Measurements from ENCODE around the gene LARP4.
"Not testable (repeated sequence)": the region's sequence is repeated elsewhere in the genome, so short reads cannot be mapped to it uniquely, and the experiment has no call there.

LARP4 gene

DNA sequence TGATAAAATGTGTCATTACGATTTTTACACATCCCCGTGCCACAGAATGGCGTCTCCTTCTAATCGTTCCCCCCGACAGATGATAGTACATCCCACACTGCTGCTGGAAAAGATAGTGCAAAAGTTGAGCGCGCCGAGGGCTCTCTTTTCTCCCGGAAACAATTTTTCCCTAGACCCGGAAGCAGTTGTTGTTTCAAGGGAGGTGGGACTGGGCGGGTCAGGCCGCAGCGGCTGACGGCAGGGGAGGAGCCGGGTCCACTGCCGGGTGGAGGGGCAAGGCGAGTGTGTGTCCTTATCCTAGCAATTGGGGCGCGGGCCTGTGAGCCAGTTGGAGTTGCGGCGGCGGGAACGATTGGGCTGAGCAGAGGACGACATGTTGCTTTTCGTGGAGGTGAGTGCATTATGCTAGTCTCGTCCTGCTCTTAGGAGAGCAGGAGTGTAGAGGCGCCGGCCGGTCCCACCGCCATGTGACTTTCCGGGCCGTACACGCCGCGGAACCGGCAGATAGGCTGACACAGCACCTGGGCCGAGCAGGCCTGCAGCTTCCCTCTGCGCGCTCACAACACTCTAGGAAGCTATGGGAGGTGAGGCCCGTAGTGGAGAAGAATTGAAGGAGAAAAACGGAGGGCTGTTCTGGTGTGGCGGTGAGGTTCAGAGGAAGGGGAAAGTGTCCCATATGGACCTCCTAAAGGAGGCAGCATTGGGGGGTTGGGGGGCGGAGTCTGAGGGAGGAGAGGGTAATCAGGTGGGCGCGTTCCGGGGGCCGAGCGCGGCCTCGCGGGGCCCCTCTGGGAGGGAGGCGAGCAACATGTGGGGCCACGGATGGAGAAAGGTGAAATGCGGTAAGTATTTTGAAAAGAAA lies at the start of gene LARP4:
Gene LARP4 (plus strand): TSS at position 248 of the 862 bp plus-strand sequence. CDS start 126 bp downstream, at position 374.
- peak; percentile 84 for DNase-seq (ENCODE audit: low read depth, low spot score)

DNA sequence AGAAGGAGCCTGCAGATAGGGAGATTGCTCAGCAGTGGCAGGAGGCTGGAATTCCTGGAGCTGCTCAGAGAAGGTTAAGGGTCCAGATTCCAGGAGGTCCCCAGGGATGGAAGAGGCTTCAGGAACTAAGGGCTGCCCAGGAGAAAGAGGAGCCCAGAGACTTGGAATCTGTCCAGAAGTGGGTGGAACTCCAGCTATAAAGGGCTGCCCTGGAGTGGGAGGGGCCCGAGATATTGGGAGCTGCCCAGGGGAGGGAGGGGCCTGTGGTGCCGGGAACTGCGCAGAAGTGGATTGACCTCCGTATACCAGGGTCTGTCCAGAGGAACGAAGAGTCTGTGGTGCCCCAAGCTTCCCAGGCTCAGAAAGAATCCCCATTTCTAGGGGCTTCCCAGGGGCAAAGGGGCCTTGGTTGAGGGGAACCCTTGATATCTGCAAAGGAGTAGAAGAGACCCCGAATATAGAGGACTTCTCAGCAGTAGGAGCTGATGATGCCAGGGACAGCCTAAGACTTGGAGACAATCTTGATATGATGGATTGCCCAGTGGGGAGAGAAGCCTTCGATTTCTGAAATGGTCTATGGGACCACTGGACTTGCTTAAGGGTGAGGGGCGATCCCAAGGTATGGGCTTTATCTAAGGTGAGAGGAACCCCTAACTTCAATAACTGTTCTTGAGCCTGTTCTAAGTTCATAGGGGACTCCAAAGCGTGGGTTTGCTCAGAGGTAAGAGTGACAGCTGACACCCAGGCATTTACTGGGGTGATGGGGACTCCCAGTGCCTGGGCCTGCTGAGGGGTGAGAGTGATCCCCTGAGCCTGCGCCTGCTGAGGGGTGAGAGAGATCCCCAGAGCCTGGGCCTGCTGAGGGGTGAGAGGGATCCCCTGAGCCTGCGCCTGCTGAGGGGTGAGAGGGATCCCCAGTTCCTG lies 49.3 kb upstream of the LARP4 start:
- DNase-seq (ENCODE audit: low read depth, low spot score), result no peak

DNA sequence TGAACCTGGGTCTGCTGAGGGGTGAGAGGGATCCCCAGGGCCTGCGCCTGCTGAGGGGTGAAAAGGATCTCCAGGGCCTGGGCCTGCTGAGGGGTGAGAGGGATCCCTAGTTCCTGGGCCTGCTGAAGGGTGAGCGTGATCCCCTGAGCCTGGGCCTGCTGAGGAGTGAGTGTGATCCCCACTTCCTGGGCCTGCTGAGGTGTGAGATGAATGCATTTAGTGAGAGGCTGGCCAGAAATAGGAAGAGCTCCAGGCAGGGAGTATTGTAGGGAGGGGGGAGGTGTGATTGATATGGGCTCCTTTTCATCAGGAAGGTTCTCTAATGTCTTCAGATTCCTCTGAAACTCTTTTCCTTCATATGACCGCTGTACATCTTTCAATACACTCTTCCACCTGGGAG lies 47.3 kb upstream of the LARP4 start:
- no peak for DNase-seq (ENCODE audit: low read depth, low spot score)

DNA sequence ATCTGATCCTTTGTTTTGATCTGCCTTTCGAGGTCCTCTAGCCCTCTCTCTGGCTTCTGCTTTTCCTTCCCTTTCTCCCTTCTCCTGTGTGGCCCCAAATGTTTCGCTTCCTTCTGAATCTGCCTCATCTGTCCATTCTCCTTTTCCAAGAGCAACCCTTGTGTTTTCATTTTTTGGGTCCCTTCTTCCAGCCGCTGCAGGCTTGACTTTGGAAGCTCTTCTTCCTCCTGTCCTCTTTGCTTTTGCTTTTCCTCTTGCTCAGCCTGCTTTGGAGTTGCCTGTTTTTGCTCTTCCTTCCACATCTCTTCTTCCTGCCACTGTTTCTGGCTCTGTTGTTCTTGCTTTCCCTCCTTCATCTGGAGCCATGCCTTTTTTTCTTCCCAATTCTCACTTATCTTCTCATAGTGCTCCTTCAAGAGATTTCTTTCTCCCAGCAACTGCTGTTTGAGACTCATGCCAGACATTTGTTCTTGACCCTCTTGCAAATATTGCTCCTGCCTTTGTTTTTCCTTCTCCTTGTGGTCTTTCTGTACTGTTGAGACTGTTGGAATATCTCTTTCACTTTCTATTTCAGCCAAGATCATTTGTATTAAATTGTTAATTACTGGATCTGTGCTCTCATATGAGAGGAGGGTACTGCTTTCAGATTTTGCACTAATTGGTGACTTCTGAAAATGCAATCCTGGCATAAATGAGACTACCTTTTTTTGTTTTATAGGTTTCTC lies 46.7 kb upstream of the LARP4 start:
- no peak for DNase-seq (ENCODE audit: low read depth, low spot score)

DNA sequence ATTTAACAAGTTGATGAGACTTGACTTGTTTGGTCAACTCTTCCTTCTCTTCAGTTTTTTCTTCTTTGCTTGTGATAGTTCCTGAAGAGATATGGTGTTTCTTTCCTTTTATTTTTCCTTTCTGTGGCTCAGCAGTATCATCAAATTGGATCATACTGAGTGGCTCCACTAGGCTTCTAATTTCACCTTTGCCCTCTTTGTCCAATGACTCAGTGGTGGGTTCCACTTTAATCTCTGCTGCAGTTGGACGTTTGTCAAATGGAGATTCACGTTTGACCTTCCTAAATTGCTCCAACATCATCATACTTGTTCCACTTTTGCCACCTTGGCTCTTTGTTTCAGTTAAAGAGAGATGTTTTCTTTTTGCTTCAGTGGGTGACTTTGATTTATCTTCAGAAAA lies 45.8 kb upstream of the LARP4 start:
- DNase-seq (ENCODE audit: low read depth, low spot score), result no peak

DNA sequence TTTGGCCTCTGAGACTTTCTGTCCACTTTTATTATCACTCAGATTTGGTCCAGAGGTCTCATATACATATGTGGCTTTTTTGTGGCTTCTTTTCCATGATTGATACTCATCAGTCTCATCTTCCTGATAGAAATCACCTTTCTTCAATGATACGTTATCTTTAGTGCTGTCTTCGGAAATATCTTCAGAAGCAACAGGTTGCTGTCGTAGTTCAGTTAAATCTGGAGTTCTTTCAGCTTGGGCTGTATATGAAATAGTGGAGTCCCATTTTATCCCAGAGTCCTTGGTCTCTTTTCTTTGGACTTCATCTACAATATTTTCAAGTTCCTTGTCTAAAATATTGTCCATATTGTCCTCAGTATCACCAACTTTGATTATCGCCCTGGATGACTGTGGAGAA lies 45.3 kb upstream of the LARP4 start:
- DNase-seq (ENCODE audit: low read depth, low spot score), result no peak

DNA sequence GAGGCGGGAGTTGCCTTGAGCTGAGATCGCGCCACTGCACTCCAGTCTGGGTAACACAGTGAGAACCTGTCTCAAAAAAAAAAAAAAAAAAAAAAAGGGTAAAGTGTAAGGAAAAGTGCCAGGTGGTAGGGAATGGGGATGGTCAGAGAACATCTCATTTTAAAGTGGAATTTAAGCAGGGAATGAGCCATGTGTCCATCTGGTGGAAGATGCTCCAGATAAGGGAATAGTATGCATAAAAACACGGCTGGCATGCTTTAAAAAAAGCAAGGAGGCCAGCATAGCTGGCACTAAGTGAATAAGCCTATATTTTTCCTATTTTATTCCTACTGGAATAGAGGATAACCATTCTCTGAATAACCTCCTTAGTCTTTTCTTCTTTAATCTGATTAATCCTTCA lies 38.0 kb upstream of the LARP4 start:
- DNase-seq (ENCODE audit: low read depth, low spot score), result no peak

DNA sequence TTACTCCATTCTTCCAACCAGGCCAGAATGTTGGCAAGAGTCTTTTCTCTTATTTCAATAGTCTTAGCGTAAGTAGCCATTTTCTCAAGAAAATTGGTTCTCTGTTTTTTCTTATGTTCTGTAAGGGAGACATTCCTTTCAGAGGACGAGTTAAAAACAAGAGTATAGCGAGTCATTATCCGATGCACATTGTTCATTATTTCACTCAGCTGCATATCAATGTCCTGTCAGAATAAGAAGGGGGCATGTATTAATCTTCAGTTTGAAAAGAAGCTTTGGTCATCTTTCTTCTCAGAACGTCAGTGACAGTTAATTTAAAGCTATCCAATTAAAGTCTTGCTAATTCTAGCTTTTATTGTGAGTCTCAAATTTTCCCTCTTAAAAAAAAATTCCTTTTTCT lies 37.5 kb upstream of the LARP4 start:
- no peak for DNase-seq (ENCODE audit: low read depth, low spot score)

DNA sequence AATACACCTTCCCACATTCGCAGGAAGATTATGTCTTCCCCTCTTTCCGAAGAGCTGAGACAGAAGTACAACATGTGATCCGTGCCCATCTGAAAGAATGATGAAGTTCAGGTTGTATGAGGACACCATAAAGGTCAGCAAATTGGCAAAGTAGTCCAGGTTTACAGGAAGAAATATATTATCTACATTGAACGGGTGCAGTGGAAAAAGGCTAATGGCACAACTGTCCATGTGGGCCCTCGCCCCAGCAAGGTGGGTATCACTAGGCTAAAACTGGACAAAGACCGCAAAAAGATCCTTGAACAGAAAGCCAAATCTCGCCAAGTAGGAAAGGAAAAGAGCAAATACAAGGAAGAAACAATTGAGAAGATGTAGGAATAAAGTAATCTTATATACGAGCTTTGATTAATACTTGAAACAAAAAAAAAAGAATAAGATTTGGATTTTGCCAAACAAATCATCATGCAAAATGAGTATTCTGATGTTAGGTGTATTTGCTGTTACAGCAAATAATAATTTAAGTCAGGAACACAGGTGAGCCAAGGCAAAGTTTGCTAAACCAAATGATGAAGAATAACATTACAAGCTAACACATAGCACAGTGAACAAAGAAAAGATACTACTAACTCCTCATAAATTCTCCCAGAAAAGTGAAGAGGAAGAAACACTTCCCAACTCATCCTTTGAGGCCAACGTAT lies 34.8 kb upstream of the LARP4 start:
- DNase-seq (ENCODE audit: low read depth, low spot score), result no peak

DNA sequence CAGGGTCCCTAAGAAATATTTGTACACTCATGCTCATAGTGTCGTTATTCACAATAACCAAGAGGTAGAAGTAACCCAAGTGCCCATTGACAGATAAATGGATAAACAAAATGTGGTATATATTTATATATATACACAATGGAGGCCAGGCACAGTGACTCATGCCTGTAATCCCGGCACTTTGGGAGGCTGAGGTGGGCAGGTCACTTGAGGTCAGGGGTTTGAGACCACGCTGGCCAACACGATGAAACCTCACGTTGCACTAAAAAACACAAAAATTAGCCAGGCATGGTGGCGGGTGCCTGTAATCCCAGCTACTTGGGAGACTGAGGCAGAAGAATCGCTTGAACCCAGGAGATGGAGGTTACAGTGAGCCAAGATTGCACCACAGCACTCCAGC lies 30.0 kb upstream of the LARP4 start:
- not testable (repeated sequence) for DNase-seq (ENCODE audit: low read depth, low spot score)

DNA sequence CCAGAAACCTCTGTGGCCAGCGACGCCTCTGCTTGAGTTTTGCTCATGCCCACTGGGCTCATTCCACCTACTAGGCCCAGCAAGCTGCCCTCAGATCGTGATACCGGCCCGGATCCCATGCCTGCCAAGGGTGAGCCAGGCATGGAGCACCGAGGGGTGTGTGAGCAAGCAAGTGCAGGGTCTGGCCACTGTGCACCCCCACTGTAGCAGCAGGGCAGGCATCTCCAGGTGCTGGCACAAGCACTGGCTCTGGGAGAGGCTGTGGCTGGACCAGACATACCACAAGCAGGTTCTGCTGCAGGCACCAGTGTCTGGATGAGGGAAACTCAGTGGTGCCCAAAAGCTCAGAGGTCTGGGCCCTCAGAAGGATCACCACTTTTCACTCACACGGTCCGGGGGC lies 24.9 kb upstream of the LARP4 start:
- DNase-seq (ENCODE audit: low read depth, low spot score), result no peak

DNA sequence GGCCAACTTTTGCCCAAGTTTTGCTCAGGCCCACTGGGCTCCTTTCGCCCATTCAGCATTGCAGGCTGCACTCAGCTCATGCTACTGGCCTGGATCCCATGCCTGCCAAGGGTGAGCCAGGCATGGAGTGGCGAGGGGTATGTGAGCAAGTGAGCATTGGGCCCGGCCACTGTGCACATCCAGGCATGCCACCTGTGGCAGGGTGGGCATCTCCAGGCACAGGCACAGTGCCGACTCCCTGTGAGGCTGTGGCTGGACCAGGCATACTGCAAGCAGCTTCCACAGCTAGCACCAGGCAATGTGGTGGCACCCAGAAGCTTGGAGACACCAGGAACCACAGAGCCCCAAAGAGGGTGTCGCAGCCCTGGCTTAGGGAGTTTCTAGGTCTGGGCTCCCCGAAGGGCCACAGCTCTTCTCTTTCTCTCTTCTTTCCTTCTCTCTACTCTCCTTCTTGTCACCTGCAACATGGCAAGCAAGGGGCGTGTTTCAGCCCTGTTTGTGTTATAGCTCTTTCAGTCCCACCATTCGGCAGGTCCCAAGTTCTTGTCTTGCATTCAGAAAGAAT lies 19.8 kb upstream of the LARP4 start:
- no peak for DNase-seq (ENCODE audit: low read depth, low spot score)

DNA sequence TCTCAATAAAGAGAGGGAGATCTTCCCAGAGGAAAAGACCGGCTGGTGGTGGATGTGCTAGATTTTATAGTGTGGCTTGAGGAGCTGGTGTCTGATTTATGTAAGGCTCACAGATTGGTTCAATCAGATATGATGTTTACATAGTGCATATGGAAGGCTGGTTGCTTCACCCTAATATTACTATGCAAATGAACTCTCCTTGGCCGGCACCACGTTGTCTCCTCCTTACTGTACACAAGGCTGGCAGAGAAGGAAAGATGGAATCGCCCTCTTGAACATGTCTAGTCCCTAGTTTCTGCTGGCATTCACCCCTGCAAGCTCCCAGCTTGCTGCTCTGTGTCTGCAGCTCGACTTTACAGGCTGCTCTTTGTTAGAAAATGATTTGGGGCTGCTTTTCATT lies 13.2 kb upstream of the LARP4 start:
- no peak for DNase-seq (ENCODE audit: low read depth, low spot score)

DNA sequence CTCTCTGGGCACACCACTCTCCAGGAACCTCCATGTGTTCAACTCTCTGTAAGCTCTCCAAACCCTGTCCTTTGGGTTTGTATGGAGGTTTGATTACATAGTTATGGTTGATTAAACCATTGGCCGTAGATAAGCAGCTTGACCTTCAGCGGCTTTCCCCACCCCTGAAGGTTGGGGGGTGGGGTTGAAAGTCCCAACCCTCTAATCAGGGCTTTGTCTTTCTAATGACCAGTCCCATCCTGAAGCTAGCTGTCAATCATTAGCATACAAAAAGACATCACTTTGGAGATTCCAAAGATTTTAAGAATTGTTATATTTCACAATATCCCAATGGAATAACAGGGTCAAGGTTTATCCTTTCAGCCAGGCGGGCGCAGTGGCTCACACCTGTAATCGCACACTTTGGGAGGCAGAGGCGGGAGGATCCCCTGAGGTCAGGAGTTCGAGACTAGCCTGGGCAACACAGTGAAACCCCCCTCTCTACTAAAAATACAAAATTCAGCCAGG lies 12.7 kb upstream of the LARP4 start:
- no peak for DNase-seq (ENCODE audit: low read depth, low spot score)

DNA sequence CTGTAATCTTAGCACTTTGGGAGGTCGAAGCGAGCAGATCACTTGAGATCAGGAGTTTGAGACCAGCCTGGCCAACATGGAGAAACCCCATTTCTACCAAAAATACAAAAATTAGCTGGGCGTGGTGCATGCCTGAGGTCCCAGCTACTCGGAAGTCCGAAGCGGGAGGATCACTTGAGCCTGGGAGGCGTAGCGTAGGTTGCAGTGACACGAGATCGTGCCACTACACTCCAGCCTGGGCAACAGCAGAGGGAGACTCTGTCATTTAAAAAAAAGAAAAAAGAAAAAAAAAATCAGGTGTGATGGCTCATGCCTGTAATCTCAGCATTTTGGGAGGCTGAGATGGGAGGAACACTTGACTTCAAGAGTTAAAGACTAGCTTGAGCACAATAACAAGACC lies 11.9 kb upstream of the LARP4 start:
- not testable (repeated sequence) for DNase-seq (ENCODE audit: low read depth, low spot score)

DNA sequence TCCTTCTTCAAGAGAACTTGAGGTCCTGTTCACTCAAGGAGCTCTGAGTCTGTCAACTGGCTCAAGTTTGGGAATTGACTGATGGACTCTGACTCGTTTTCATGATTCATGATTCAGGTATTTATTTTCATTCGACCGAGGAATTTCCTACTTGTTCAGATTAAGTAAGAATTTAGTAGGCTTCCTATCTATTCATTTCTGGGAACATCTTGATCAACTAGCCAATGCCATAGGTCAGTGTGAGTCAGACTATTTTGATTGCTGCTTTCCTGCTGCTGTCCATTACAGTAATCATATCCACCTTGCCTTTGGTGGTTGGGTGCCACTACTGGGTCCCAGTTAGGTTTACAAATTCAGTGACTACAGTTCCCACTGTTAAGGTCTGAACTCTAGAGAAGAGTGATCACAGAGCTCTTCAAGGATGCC lies 10.4 kb upstream of the LARP4 start:
- no peak for DNase-seq (ENCODE audit: low read depth, low spot score)

DNA sequence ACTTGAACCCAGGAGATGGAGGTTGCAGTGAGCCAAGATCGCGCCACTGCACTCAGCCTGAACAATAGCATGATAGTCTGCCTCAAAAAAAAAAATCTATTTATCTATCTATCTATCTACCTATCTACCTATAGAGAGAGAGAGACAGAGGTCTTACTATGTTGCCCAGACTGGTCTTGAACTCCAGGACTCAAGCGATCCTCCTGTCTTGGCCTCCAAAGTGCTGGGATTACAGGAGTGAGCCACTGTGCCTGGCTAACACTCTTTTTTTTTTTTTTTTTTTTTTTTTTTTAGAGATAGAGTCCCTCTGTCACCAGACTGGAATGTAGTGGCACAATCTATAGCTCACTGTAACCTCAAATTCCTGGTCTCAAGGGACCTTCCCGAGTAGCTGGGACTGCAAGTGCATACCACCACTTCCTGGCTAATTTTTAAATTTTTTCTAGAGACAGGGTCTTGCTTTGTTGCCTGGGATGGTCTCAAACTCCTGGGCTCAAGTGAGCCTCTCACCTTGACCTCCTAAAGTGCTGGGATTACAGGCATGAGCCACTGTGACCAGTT lies 6.1 kb upstream of the LARP4 start:
- DNase-seq (ENCODE audit: low read depth, low spot score), result no peak

DNA sequence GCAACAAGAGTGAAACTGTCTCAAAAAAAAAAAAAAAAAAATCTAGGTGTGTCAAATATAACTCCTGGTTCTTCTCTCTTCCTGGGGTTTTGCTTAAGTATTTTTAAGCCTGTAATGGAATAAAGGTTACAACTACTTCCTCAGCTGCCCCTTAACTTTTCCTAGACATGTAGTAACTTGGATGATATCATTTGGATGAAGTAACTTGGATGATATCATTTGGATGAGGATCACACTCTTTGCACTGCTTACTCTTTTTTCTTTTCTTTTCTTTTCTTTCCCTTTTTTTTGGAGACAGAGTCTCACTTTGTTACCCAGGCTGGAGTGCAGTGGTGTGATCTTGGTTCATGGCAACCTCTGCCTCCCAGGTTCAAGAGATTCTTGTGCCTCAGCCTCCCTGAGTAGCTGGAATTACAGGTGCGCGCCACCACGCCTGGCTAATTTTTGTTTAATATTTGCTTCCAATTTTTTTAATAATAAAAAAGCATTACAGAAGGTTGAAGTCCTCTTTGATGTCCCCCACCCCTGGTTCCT lies 3.5 kb upstream of the LARP4 start:
- DNase-seq (ENCODE audit: low read depth, low spot score), result no peak

DNA sequence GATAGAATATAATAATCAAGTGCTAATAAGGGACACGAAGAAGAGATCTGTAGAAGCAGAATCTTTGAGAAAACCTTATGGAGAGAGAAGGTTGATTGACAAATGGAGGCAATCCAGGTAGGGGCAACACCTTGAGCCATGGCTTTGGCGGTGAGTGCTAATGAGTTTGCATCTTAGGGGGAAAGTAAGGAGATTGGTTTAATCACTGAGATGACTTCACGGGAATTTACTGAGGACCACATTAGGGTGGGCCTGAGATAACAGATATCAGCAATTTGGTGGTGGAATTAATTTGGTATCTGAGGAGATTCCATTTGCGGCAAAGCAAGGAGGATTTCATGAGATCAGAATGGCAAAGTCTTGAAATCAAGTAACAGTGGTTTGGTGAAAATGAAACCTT lies 1.8 kb upstream of the LARP4 start:
- DNase-seq (ENCODE audit: low read depth, low spot score), result no peak

DNA sequence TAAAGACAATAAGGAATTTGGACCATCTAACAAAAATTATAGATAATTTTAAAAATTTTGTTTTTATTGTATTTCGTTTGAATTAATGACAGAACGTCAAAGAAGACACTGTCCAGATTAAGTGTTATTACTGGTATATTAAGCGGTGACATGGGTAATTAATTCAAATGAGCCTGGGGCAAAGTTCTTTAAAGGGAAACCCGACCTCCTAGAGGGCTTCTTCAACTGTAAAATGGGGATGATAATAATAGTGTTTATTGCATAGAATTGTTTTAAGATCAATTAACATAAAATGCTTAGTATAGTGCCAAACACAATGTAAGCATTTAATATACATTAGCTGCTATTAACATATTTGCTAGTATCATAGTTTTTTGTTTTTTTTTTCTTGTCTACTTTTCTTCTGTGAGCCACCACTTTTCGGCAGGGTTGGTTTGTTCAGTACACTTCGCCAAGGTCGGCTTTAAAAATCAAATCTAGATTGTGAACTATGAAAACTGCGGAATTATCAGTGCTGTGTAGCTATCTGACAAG lies 514 bp upstream of the LARP4 start:
- no peak for DNase-seq (ENCODE audit: low read depth, low spot score)

Data from activated CD4-positive, CD25-positive, alpha-beta regulatory T cell treated with anti-CD3 and anti-CD28 coated beads, Interleukin-2, amount 50 U/mL, for 16 hours (primary cell).